CD4-positive, CD25-positive, alpha-beta regulatory T cell (primary cell): Measurements from ENCODE around the gene KLKB1. TPM values are rescaled to one million over a fixed set of nuclear protein-coding genes. Genes with fewer than 3 reads are reported as not detected.

Experiments used
- ATAC-seq, 2 donors: fragments of 150-1000 bp; cut with Tn5 transposase; one replicate each; pipeline ENCODE4 v1.10.0; 2021; ENCODE audit warnings: low read depth in 2 of 2, moderate number of reproducible peaks in 2 of 2, moderate library complexity in 1 of 2
- DNase-seq, 3 donors: peaks; one replicate each; pipeline versions ENCODE4 v3.0.0 to v3.0.0-alpha.2; 2012 to 2022; ENCODE audit warnings: mixed read lengths in 1 of 3
- H3K27ac ChIP-seq: one replicate; pipeline ENCODE4 v1.7.0; 2013; ENCODE audit warnings: mild to moderate bottlenecking, low read length; ENCODE audit not compliant: insufficient read depth, poor library complexity, severe bottlenecking
- H3K27me3 ChIP-seq: one replicate; pipeline ENCODE4 v1.7.0; 2013; ENCODE audit warnings: low read length; ENCODE audit not compliant: control insufficient read depth, insufficient read depth
- H3K36me3 ChIP-seq: one replicate; pipeline ENCODE4 v1.7.0; 2013; ENCODE audit warnings: mild to moderate bottlenecking, low read length, moderate library complexity; ENCODE audit not compliant: control insufficient read depth, insufficient read depth
- H3K4me1 ChIP-seq: 2 replicates; pipeline ENCODE4 v1.7.0; 2013; ENCODE audit warnings: mild to moderate bottlenecking, low read length; ENCODE audit not compliant: insufficient read depth, control insufficient read depth, poor library complexity, severe bottlenecking
- H3K4me3 ChIP-seq: one replicate; pipeline ENCODE4 v1.7.0; 2013; ENCODE audit warnings: low read depth, mild to moderate bottlenecking, low read length, moderate library complexity
- H3K9me3 ChIP-seq, 2 experiments: 1 replicate in 1 of 2; 2 replicates in 1 of 2; pipeline ENCODE4 v1.7.0; 2013; ENCODE audit warnings: low read length in 2 of 2, mild to moderate bottlenecking in 1 of 2, moderate library complexity in 1 of 2; ENCODE audit not compliant: control insufficient read depth in 2 of 2
- H3K27ac Mint-ChIP-seq, 3 donors: one replicate each; pipeline ENCODE4 v1.8.0; 2020 to 2022; ENCODE audit warnings: mild to moderate bottlenecking in 3 of 3, mixed read lengths in 3 of 3, moderate library complexity in 2 of 3
- H3K27me3 Mint-ChIP-seq: one replicate; pipeline ENCODE4 v1.8.0; 2022; ENCODE audit warnings: mild to moderate bottlenecking, mixed read lengths
- H3K36me3 Mint-ChIP-seq: one replicate; pipeline ENCODE4 v1.8.0; 2020; ENCODE audit warnings: mixed read lengths
- H3K4me1 Mint-ChIP-seq, 4 donors: one replicate each; pipeline ENCODE4 v1.8.0; 2020 to 2022; ENCODE audit warnings: mixed read lengths in 4 of 4, mild to moderate bottlenecking in 1 of 4
- H3K4me3 Mint-ChIP-seq, 4 donors: one replicate each; pipeline ENCODE4 v1.8.0; 2020 to 2022; ENCODE audit warnings: mild to moderate bottlenecking in 4 of 4, mixed read lengths in 4 of 4, moderate library complexity in 3 of 4
- H3K9me3 Mint-ChIP-seq, 7 donors: one replicate each; pipeline ENCODE4 v1.8.0; 2020 to 2022; ENCODE audit warnings: mixed read lengths in 7 of 7, mild to moderate bottlenecking in 3 of 7, moderate library complexity in 2 of 7
- polyA plus RNA-seq, 4 donors: library from polyadenylated mRNA; unstranded; fragments of 300-500 nt; fragmentation: Illumina TruSeq; gene quantifications; one replicate each; pipeline ENCODE4 v1.2.3, GENCODE V29; 2021
- total RNA-seq: library from RNA; stranded (reverse); gene quantifications from one replicate; pipeline ENCODE4 v1.2.3, GENCODE V29; 2022

The KLKB1 gene
- total and polyA plus RNA-seq, 5 donors from 2014 or later = 0.14 to 1.2 TPM; not detected in 3

DNA sequence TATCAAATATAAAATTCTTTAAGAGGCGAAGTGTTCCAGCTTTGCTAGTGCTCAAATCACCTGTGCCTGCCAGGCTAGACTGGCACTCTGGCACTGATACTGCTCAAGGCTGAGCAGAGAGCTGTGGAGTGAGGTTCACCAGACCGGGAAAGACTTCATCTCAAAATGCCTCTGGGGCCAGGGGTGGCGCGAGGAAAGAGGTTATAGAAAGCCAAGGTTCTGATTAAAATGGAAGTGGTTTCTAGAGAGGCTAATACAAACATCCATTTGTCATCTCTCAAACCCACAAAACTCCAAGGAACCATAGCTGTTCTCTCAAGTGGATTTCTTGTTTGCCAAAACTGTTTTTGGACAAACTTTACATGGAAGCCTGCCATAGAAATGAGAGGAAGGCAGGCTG, 80.2 kb downstream of the KLKB1 start:
- peaks cover 7% of the 10 kb centered on the region for H3K27me3 Mint-ChIP-seq
- DNase-seq = no peak

DNA sequence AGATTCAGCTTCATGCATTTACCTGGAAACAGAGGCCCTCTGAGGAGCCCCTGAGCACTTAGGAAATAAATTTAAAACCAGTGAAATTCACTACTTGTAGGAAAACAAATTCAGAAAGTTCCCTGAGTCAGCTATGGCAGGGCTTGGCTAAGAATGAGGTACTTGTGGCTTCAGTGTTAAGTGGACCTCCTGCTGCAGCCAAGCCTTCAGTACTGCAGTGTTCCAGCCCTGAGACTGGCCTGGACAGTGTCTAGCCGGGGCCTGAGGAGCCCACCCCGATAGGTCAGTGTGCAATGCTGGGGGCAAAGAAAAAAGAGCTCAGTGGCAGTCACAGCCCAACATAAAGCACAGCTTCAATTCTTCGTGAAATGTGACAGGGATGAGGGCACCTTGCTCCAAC, 80.6 kb downstream of the KLKB1 start:
- Histone ChIP-seq H3K9me3 (no peaks in the 10 kb centered on the region), H3K36me3 (no peaks in the 10 kb centered on the region), H3K4me3 (no peak overlapping the region), H3K27me3 (no peaks in the 10 kb centered on the region), H3K4me1 (no peaks in the 10 kb centered on the region), H3K27ac (no peak overlapping the region)
- DNase-seq (no peak), ATAC-seq (no peak)
- no peak overlapping the region for H3K27ac Mint-ChIP-seq
- H3K27me3 Mint-ChIP-seq = peaks cover 7% of the 10 kb centered on the region
- no peaks in the 10 kb centered on the region for H3K9me3 Mint-ChIP-seq
- H3K36me3 Mint-ChIP-seq = no peaks in the 10 kb centered on the region
- no peak overlapping the region for H3K4me3 Mint-ChIP-seq
- no peaks in the 10 kb centered on the region for H3K4me1 Mint-ChIP-seq

More for the DNA sequence above, 80.2 kb downstream of the KLKB1 start:
- no peaks in the 10 kb centered on the region for H3K4me1 ChIP-seq
- no peak overlapping the region for H3K4me3 Mint-ChIP-seq
- no peaks in the 10 kb centered on the region for H3K36me3 ChIP-seq
- H3K4me3 ChIP-seq = no peak overlapping the region
- no peak for ATAC-seq
- no peaks in the 10 kb centered on the region for H3K36me3 Mint-ChIP-seq
- no peaks in the 10 kb centered on the region for H3K9me3 Mint-ChIP-seq
- no peaks in the 10 kb centered on the region for H3K27me3 ChIP-seq
- H3K9me3 ChIP-seq = no peaks in the 10 kb centered on the region
- no peaks in the 10 kb centered on the region for H3K4me1 Mint-ChIP-seq
- H3K27ac ChIP-seq = no peak overlapping the region
- H3K27ac Mint-ChIP-seq = no peak overlapping the region

Other genes starting within 250 kb of the KLKB1 start
- gene TLR3, start 158.4 kb upstream of the KLKB1 start, total RNA-seq = 0.47 TPM
- gene TLR3, start 158.4 kb upstream of the KLKB1 start, polyA plus RNA-seq = 1 to 10 TPM in 2 of 4 donors, under 1 TPM in 2; 0.20 to 2.5 (median 0.82) TPM
- 1.1 TPM for gene FAM149A, start 122.8 kb upstream of the KLKB1 start, total RNA-seq
- under 1 TPM in 1 of 4 donors, not detected in 3; 0.52 TPM for gene FAM149A, start 122.8 kb upstream of the KLKB1 start, polyA plus RNA-seq
- 29.1 TPM for gene CYP4V2, start 35.9 kb upstream of the KLKB1 start, total RNA-seq
- gene CYP4V2, start 35.9 kb upstream of the KLKB1 start, polyA plus RNA-seq = 10 to 100 TPM; 26.1 to 30.9 (median 27.8) TPM
- gene F11, start 38.7 kb downstream of the KLKB1 start, total RNA-seq = not detected
- not detected for gene F11, start 38.7 kb downstream of the KLKB1 start, polyA plus RNA-seq